ENCODE data around the gene ZNF778.

GRCh38 chr16:89170346-89171215, 46.9 kb upstream of the ZNF778 start:
- TF ChIP-seq CTCF (IDR thresholded peaks at IDR 0.05) (no peak), POLR2A (IDR thresholded peaks at IDR 0.05) (no peak)
